Right forelimb (tissue), 1 donor: Measurements from ENCODE around the gene FUNDC2.

Experiments
- DNase-seq: peaks from one replicate; pipeline ENCODE4 v3.0.0-alpha.2; 2018

The FUNDC2 gene

DNA sequence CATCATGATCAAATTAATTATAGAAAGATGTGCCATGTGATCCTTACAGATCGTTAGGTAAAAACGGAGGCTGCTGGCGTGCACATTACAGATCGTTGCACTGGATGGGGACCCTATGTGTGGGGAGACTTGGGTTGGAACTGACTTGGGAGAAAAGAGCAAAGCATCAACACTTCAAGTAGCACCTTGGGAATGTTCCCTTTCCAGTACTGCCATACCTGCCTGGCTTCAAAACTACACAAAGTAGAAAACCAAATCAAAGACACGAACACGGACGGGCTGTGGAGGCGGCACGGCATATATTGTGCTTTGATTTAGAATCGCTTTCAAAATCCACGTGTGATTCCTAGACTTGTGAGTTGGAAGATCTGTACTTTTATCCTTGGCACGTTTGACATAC lies 43.4 kb downstream of the FUNDC2 start:
- DNase-seq: no peak

- no peak for DNase-seq
Observed at GRCh38 chrX:155070663-155070974, 44.0 kb downstream of the FUNDC2 start.

DNA sequence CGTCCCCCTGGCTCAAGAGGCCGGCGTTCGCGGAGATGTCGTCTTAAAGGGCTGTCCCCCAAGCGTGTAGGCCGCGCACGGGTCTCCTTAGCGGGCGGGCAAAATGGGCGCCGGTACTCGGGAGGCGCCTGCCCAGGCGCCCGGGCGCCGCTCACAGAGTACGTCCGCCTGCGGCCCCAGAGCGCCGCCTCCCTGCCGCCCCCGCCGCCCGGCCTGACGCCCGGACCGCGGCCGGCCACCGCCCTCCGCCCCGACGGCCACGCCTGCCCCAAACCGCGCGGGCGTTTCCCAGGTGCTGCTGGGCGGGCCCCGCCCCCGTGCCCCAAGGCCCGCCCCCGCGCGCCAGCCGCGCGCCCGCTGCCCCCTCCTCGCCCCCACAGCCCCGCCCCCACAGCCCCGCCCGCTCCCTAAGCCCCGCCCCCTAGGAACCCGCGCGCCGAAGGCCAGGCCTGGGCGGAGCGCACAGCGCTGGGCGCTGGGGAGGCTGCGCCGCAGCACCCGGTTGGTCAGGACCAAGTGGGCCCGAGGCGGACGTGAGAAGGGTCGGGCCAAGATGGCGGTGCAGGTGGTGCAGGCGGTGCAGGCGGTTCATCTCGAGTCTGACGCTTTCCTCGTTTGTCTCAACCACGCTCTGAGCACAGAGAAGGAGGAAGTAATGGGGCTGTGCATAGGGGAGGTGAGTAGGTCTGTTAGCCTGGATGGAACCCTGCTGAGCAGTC lies 44.5 kb downstream of the FUNDC2 start, which contains the start of the genes BRCC3, CMC4 and MTCP1:
Gene BRCC3 (plus strand): TSS at position 534 of the 719 bp plus-strand sequence. CDS start 20 bp downstream, at position 554.
Gene CMC4 (minus strand): TSS at position 162 of the 719 bp plus-strand sequence. CDS start 7,113 bp downstream, outside the sequence.
Gene MTCP1 (minus strand): TSS at position 162 of the 719 bp plus-strand sequence. CDS start 5,126 bp downstream, outside the sequence.
- peak; percentile 86 for DNase-seq

DNA sequence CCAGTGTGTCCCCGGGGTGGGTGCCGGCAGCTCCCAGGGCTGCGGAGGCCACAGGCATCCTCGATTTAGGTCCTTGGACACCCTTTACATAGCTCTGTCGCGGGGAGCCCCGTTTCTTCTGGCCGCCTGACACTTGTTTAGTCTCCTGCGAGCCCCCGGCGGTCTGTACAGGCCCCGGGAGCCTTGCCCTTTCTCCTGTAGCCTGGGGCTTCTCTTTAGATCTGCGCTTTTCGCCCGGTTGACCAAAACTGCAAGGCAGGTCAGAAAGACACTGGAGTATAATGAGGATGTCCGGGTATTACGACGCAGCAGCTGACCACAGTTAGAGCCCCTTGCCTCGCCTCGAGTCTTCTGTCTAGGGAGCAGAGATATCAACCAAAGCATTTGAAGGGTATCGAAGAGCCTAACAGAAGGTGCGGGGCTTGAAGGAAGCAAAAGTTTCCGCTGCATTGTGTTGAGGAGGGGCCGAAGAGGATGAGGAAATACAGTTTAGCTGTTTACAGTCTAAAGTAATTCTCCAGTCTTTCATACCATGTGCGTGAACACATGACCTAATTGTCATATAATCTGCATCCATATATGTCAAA lies 45.1 kb downstream of the FUNDC2 start:
- DNase-seq: no peak

DNA sequence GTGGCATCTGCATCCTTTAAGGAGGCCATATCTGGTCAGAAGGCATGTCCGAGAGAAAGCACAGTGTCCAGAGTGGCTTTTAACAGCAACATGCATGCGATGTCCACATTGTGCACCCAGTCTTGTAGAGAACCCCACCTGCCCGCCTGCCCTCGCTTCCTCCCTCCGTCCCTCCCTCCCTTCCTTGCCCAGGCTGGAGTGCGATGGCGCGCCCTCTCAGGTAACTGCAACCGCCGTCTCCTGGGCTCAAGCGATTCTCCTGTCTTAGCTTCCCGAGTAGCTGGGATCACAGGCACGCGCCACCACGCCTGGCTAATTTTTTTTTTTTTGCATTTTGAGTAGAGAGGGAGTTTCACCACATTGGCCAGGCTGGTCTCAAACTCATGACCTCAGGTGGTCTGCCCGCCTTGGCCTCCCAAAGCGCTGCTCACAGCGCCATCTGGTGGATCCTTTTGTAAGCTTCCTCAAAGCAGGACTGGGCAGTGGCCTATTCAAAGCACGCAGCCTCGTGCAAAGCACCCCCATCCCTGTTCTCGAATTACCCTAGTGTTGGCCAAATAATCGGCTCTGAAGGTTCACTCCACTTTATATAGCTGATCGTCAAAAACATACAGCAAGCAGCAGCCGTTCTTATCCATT lies 59.7 kb downstream of the FUNDC2 start:
- DNase-seq: no peak

DNA sequence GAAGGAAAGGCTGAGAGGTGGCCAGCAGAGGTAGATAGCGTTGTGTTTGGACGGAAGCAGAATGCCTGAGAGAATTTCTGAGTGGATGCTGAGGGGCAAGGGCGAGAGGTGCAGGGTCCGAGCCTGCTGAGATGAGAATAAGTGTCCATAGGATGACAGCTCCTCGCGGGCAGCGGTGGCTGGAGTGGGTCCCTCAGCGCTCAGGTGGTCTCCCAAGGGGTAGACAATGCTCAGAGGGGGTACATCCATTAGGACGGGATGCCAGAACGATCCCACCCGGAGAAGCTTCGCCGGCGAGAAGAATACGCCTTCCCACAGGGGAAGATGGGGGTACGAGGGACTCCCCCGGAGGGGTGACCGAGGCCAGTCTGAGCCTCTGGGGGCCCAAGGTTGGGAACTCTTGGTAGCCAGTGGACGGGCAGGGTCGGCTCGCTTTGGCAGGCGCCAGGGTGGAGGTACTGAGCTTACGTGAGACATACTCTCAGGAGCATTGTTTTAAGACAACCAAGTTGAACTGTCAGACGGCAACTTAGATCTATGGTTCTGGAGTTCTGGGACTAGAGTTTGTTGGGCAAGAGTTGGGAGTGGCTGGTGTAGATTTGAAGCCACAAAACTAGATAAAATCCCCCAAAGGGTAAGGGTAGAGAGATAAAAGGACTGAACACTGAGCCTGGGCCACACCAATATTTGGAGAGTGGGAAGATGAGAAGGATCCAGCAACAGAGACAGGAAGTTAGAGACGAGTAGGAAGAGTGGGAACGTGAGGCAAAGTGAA lies 60.5 kb downstream of the FUNDC2 start:
- no peak for DNase-seq

GRCh38 chrX:155094468-155095061 lies 67.9 kb downstream of the FUNDC2 start:
- DNase-seq: no peak

DNA sequence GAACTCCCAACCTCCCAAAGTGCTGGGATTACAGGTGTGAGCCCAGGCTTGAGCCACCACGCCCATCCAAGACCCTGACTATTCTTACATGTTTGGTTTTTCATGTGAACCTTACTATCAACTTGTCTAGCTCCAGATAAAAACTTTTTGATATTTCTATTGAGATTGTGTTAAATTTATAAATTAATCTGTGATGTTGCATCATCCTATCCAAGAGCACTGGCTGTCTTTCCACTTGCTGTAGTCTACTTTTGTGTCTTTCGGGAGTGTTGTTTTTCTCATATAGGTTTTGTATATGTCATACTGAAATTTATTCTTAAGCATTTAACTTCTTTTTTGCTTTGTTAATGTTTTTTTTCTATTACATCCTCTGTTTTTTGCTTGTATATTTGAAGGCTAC lies 79.3 kb downstream of the FUNDC2 start:
- DNase-seq: no peak

- no peak for DNase-seq
Observed at GRCh38 chrX:155108427-155108826, 81.8 kb downstream of the FUNDC2 start.
